Fibroblast of skin of back (primary cell): ENCODE measurements around the gene PSMD13.
A peak's percentile ranks its signal among the peaks of the same experiment; 100 is the strongest.

ENCODE experiments used
- DNase-seq: peaks from one replicate; pipeline ENCODE4 v3.0.0-alpha.2; 2013

The PSMD13 gene

DNA sequence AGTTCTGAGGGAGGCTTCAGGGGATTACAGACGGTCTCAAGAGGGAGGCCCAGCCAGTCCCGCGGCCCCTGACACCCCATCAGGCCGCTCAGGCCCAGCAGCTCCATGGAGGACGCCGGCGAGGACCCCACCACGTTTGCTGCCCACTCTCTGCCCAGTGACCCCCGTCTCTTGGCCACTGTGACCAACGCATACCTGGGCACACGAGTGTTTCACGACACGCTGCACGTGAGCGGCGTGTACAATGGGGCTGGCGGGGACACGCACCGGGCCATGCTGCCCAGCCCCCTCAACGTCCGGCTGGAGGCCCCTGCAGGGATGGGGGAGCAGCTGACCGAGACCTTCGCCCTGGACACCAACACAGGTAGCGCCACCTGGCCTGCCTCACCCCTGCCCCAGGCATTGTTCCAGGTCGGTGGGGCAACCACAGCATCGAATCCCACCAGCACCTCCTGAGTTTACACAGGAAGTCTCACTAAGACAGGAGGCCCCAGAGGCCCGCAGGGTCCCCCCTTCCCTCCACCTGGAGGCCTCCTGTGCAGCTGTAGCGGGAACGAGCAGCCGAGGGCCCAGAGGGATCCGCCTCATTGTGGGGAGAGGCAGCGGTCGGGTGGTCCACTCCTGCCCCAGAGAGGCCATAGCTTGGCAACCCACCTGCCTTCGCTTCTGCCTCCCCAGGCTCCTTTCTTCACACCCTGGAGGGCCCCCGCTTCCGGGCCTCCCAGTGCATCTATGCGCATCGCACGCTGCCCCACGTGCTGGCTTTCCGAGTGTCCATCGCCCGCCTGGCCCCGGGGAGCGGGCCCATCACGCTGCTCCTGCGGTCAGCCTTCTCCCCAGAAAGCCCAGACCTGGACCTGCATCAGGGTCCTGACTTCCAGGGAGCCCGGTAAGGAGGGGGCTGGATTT lies 53.2 kb downstream of the PSMD13 start:
- no peak for DNase-seq

GRCh38 chr11:290621-291231 lies 54.0 kb downstream of the PSMD13 start:
- DNase-seq: no peak

- no peak for DNase-seq
These were observed 54.8 kb downstream of the PSMD13 start for GRCh38 chr11:291281-292210.

DNA sequence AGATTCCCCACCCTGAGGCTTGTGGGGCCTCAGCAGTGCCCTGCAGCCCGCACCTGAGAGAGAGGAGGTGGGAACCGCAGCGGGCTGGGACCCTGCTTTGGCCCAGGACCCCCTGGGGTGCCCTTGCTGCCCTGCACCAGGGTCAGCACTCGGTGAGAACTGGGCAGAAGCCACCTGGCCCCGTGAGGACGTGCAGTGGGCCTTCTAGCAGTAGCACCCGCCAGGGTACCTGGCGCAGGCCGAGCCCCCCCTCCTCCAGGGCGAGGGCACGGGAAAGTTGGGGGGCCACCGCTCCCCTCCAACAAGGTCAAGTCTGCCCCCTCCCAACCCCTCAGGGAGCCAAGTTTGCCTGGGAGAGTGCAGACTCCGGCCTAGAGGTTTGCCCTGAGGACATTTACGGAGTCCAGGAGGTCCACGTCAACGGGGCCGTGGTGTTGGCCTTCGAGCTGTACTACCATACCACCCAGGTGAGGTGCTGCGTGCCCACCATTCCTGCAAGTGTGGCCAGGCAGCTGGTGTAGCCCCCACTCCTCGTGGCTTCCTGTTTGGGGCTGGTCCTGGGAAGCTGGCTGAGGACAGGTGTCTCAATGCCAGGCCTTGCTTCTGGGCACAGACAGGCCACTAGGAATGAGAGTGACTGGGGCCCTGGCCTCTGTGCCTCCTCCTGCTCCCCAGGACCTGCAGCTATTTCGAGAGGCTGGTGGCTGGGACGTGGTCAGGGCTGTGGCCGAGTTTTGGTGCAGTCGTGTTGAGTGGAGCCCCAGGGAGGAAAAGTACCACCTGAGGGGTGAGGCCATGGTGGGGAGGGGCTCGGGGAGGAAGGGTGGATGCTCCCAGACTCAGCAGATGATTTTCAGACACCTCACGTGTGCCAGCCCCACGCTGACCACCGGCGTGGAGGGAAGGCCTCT lies 55.7 kb downstream of the PSMD13 start:
- DNase-seq: no peak

DNA sequence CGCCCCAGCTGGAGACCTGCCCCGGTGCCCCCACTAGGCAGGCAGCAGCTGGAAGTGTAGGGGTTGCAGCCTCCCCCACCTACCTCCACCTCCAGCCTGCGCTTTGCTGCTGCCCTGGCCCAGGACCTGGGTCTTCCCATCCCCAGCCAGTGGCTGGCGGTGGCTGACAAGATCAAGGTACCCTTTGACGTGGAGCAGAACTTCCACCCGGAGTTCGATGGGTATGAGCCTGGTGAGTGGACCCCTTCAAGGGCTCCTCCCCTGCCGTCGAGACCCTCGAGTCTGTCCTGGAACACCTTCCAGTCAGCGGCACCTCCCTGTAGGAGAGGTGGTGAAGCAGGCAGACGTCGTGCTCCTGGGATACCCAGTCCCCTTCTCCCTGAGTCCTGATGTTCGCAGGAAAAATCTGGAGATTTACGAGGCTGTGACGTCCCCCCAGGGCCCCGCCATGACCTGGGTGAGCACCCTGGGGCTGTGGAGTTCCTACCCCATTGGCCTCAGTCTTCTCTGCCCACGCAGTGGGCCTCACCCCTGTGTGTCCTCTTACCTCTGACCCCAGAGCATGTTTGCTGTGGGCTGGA lies 56.6 kb downstream of the PSMD13 start:
- no peak for DNase-seq

DNA sequence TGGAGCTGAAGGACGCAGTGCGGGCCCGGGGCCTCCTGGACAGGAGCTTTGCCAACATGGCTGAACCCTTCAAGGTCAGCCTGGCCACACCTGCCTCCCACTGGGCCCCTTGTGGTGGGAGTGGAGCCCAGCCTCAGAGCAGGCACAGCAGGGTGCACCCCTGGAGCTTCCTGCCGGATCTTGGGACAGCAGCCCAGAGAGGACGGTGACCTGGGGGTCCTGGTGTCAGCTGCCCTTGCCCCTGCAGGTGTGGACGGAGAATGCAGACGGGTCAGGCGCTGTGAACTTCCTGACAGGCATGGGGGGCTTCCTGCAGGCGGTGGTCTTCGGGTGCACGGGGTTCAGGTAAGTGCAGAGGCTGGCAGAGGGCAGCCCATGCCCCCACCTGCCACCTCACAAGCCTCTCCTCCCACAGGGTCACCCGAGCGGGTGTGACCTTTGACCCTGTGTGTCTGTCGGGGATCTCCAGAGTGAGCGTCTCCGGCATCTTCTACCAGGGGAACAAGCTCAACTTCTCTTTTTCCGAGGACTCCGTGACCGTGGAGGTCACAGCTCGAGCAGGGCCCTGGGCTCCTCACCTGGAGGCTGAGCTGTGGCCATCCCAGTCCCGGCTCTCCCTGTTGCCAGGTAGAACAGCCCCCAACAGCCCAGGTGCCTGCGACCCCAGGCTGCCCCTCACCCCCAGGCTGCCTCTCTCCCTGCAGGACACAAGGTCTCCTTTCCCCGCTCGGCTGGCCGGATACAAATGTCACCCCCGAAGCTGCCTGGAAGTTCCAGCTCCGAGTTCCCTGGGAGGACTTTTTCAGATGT lies 57.3 kb downstream of the PSMD13 start:
- no peak for DNase-seq

- no peak for DNase-seq
These were observed 58.0 kb downstream of the PSMD13 start for GRCh38 chr11:294780-295179.

DNA sequence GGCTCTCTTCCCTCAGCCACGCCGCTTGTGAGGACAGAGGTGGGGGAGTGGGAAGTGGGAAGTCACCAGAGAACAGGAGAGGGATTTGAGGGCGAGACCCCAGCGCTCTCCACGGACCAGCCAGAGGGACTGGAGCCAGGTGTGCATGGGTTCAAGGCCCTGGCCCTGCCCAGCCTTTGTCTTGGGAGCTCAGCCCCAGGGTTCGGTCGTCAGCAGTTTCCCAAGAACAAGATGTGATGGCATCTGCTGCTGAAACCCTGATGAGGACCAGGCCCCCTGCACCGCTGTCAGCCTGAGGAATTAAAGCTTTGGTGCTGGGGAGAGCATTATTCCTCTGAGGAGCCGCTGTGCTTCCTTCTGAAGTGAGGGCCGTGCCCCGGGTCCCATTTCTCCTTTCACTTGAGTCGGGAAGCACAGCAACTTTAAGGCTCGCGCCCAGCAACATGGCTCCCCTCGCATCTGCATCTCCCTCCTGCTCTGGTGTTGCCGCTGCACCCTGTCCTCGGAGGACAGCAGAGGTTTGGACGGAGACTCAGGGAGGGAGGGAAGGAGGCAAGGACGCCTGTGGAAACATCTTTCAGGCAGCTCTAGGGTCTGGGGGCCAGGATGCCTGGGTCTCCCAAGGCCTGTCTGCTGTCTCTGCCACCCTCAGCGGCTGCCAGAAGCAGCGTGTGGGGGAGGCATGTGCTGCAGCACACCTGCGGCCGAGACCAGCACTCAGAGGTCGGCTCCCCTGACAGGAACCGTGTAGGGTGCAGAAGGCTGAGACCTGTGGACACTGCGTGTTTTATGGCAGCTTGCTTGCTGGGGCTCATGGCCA lies 58.8 kb downstream of the PSMD13 start:
- DNase-seq: no peak

- no peak for DNase-seq
These were observed 59.6 kb downstream of the PSMD13 start for GRCh38 chr11:296171-297050.

GRCh38 chr11:297051-297585 lies 60.3 kb downstream of the PSMD13 start:
- no peak for DNase-seq

GRCh38 chr11:297586-298405 lies 61.0 kb downstream of the PSMD13 start:
- DNase-seq: peak; percentile 18

GRCh38 chr11:298406-299065 lies 61.8 kb downstream of the PSMD13 start:
- DNase-seq: no peak

DNA sequence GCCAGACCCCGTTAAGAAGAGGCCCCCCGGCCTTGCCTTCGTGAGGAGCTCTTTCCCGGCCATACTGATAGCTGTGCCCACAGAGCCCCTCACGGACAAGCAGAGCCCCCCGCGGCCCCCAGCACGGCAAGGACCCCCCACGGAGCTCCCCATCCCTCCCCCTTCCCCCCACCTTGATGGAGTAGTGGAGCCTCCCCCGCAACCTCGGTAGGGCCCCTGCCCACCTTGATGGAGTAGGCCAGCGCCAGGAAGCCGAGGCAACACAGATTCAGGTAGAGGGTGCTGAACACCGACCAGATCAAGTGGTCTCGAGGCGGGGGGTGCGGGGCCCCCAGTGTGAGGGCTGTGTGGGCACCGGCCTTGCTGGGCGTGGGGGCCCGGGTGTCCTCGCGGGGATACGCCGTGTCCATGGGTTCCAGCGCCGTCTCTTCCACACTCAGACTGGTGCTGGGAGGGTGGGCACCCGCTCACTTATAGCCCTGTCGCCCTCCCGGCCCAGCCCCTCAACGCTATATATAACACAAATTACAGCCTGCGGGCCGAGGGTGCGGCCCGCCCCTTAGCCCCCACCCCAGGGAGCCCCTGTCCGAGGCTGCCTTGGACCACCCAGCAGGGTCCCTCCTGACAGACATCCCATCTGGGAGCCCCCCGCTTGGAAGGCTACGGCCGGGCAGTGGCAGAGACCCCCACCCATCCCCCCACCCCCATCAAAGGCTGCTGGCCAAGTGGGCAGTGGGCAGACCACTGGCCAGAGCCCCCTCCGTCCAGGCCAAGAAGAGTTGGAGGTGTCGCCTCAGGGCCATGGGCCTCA lies 62.5 kb downstream of the PSMD13 start, which contains the start of gene IFITM5:
IFITM5 (minus strand) TSS at position 446 of the 811 bp plus-strand sequence; CDS start at position 410, 36 bp downstream.
- no peak for DNase-seq

DNA sequence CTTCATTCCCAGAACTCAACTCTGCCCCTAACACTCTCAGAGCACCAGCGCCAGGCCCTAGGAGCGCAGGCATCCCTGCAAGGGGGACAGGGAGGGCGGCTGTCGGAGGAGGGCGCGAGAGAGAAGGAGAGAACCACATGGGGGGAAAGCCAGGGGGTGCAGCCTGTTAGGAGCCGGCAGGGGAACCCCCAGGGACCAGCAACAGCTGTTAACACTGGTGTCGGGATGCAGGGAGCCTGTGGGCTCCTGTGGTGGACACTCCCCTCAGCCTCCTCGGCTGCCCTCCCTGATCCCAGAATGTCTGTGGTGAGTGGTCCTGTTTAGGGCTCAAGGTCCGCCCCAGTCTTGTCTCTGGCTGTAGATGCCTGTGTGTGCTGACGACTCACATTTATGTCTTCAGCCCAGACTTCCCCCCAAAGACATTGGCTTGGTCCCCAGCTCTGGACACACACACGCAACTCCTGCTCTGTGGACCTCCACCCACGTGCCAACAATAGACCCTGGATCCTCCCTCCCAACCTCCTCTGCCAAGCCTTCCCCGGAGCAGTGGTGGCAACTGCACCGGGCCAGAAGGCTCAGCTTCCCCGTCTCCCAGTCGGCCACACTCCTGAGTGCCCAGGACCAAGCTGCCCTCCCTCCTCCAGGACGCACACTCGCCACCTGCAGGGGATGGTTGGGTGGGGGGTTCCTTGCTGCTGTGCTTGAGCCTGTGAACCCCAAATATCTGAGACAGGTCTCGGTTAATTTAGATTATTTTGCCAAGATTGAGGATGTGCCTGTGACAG lies 63.4 kb downstream of the PSMD13 start:
- no peak for DNase-seq
